Glutamatergic neuron (in vitro differentiated cells): ENCODE data around the gene KATNA1. TPM values are rescaled to one million over a fixed set of nuclear protein-coding genes. Genes with fewer than 3 reads are reported as not detected.

Experiments
- DNase-seq: peaks from one replicate; pipeline ENCODE4 v3.0.0; 2022
- H3K27ac Mint-ChIP-seq: one replicate; pipeline ENCODE4 v1.8.0; 2020; ENCODE audit warnings: mild to moderate bottlenecking, mixed read lengths, inconsistent platforms; ENCODE audit not compliant: unreplicated experiment
- H3K27me3 Mint-ChIP-seq: one replicate; pipeline ENCODE4 v1.8.0; 2020; ENCODE audit warnings: mild to moderate bottlenecking, moderate library complexity, mixed read lengths, inconsistent platforms; ENCODE audit not compliant: unreplicated experiment
- H3K36me3 Mint-ChIP-seq: one replicate; pipeline ENCODE4 v1.8.0; 2020; ENCODE audit warnings: mild to moderate bottlenecking, mixed read lengths, inconsistent platforms; ENCODE audit not compliant: unreplicated experiment
- H3K4me1 Mint-ChIP-seq: one replicate; pipeline ENCODE4 v1.8.0; 2020; ENCODE audit warnings: mild to moderate bottlenecking, low read depth, mixed read lengths, inconsistent platforms; ENCODE audit not compliant: unreplicated experiment
- H3K4me3 Mint-ChIP-seq: one replicate; pipeline ENCODE4 v1.8.0; 2020; ENCODE audit warnings: mild to moderate bottlenecking, mixed read lengths, inconsistent platforms; ENCODE audit not compliant: unreplicated experiment
- H3K9me3 Mint-ChIP-seq: one replicate; pipeline ENCODE4 v1.8.0; 2020; ENCODE audit warnings: mild to moderate bottlenecking, moderate library complexity, mixed read lengths, inconsistent platforms; ENCODE audit not compliant: unreplicated experiment
- CTCF ChIP-seq: fragments of 200-600 bp; sonication (generic); IDR thresholded peaks from one replicate; pipeline ENCODE4 v1.5.0; 2021; ENCODE audit not compliant: partially characterized antibody, unreplicated experiment
- total RNA-seq: library from RNA; stranded (reverse); fragmentation: NEBNext Ultra II Directional; extraction: Animal tissue kit (Norgen Biotek cat#: 25700); gene quantifications from one replicate; pipeline ENCODE4 v1.2.1, GENCODE V29; 2021; ENCODE audit not compliant: unreplicated experiment

The KATNA1 gene
- total RNA-seq, 1 donor from 2014 or later = 10.9 TPM

GRCh38 chr6:149615805-149616204 is 32.7 kb downstream of the KATNA1 start:
- DNase-seq = no peak
- no peak for TF ChIP-seq CTCF
- no peaks in the 10 kb centered on the region for H3K9me3 Mint-ChIP-seq
- no peak overlapping the region for H3K4me3 Mint-ChIP-seq
- no peaks in the 10 kb centered on the region for H3K36me3 Mint-ChIP-seq
- no peak overlapping the region for H3K27ac Mint-ChIP-seq
- H3K4me1 Mint-ChIP-seq = no peaks in the 10 kb centered on the region
- no peaks in the 10 kb centered on the region for H3K27me3 Mint-ChIP-seq

- Mint-ChIP-seq H3K9me3 (no peaks in the 10 kb centered on the region), H3K27ac (no peak overlapping the region), H3K36me3 (no peaks in the 10 kb centered on the region), H3K27me3 (no peaks in the 10 kb centered on the region), H3K4me3 (no peak overlapping the region), H3K4me1 (no peaks in the 10 kb centered on the region)
- DNase-seq = no peak
- TF ChIP-seq CTCF = no peak
These were observed 34.2 kb downstream of the KATNA1 start for GRCh38 chr6:149614337-149614736.

GRCh38 chr6:149608381-149608982 is 40.0 kb downstream of the KATNA1 start:
- H3K36me3 Mint-ChIP-seq = no peaks in the 10 kb centered on the region
- H3K9me3 Mint-ChIP-seq = no peaks in the 10 kb centered on the region
- no peak overlapping the region for H3K27ac Mint-ChIP-seq
- H3K4me3 Mint-ChIP-seq = no peak overlapping the region
- no peaks in the 10 kb centered on the region for H3K4me1 Mint-ChIP-seq
- no peaks in the 10 kb centered on the region for H3K27me3 Mint-ChIP-seq
- no peak for DNase-seq
- TF ChIP-seq CTCF = peak; percentile 24

GRCh38 chr6:149600508-149600907 is 48.0 kb downstream of the KATNA1 start:
- H3K9me3 Mint-ChIP-seq = peaks cover 2% of the 10 kb centered on the region
- no peaks in the 10 kb centered on the region for H3K36me3 Mint-ChIP-seq
- no peaks in the 10 kb centered on the region for H3K27me3 Mint-ChIP-seq
- TF ChIP-seq CTCF = no peak
- no peak for DNase-seq
- H3K4me1 Mint-ChIP-seq = no peaks in the 10 kb centered on the region
- H3K4me3 Mint-ChIP-seq = no peak overlapping the region
- H3K27ac Mint-ChIP-seq = no peak overlapping the region

GRCh38 chr6:149593408-149593807 is 55.1 kb downstream of the KATNA1 start:
- Mint-ChIP-seq H3K4me3 (no peak overlapping the region), H3K27me3 (no peaks in the 10 kb centered on the region), H3K27ac (no peak overlapping the region), H3K4me1 (no peaks in the 10 kb centered on the region), H3K9me3 (no peaks in the 10 kb centered on the region), H3K36me3 (no peaks in the 10 kb centered on the region)
- DNase-seq = no peak
- TF ChIP-seq CTCF = no peak
